ENCODE data around the gene NCK2. TPM values are rescaled to one million over a fixed set of nuclear protein-coding genes. Genes with fewer than 3 reads are reported as not detected.

Gene NCK2
- total and polyA plus RNA-seq, 4 donors: 28.8 to 44.6 (median 40.9) TPM

GRCh38 chr2:105919191-105919811 is 174.6 kb downstream of the NCK2 start:
- Histone ChIP-seq H3K27me3 (ENCODE audit: control insufficient read depth in 1 of 2, insufficient read depth in 2 of 2, low read length in 1 of 2) (no peaks in the 10 kb centered on the region), H3K4me1 (ENCODE audit: control insufficient read depth in 1 of 2, insufficient read depth in 2 of 2, low read length in 2 of 2) (no peaks in the 10 kb centered on the region), H3K27ac (ENCODE audit: low read depth in 1 of 2, low read length in 2 of 2) (no peak overlapping the region), H3K36me3 (ENCODE audit: control insufficient read depth in 1 of 2, insufficient read depth in 2 of 2, low read length in 1 of 2) (no peaks in the 10 kb centered on the region), H3K4me3 (ENCODE audit: low read length in 2 of 2) (no peak overlapping the region), H3K9me3 (ENCODE audit: control insufficient read depth, low read length) (peaks cover 2% of the 10 kb centered on the region)
- intact Hi-C loops (cut with DNase I): loop anchor here in 1 of 2 donors (5.0 kb wide), 1 partner anchor 173 kb away; no protein-coding TSS in a partner anchor
- DNase-seq (peak in 1 of 2 donors; percentile 44), ATAC-seq (ENCODE audit: low FRiP score) (no peak)
- 75 to 81% methylated on average over 3 of the region's 3 CpGs for WGBS, 2 donors

GRCh38 chr2:105919826-105920225 is 175.1 kb downstream of the NCK2 start:
- intact Hi-C loops (cut with DNase I): loop anchor here in 1 of 2 donors (5.0 kb wide), 1 partner anchor 172 kb away; no protein-coding TSS in a partner anchor
- H3K27ac ChIP-seq (ENCODE audit: low read depth in 1 of 2, low read length in 2 of 2): no peak overlapping the region
- no peaks in the 10 kb centered on the region for H3K36me3 ChIP-seq (ENCODE audit: control insufficient read depth in 1 of 2, insufficient read depth in 2 of 2, low read length in 1 of 2)
- H3K4me1 ChIP-seq (ENCODE audit: control insufficient read depth in 1 of 2, insufficient read depth in 2 of 2, low read length in 2 of 2): no peaks in the 10 kb centered on the region
- no peak overlapping the region for H3K4me3 ChIP-seq (ENCODE audit: low read length in 2 of 2)
- ATAC-seq (ENCODE audit: low FRiP score): no peak
- H3K27me3 ChIP-seq (ENCODE audit: control insufficient read depth in 1 of 2, insufficient read depth in 2 of 2, low read length in 1 of 2): no peaks in the 10 kb centered on the region
- peak in 1 of 2 donors; percentile 9 for DNase-seq
- peaks cover under 1% of the 10 kb centered on the region for H3K9me3 ChIP-seq (ENCODE audit: control insufficient read depth, low read length)

- 83 to 95% methylated on average over 6 of the region's 6 CpGs for WGBS, 2 donors
- H3K4me3 ChIP-seq (ENCODE audit: low read length in 2 of 2): no peak overlapping the region
- ATAC-seq (ENCODE audit: low FRiP score): no peak
Observed at GRCh38 chr2:105924271-105924670, 179.6 kb downstream of the NCK2 start.

DNA sequence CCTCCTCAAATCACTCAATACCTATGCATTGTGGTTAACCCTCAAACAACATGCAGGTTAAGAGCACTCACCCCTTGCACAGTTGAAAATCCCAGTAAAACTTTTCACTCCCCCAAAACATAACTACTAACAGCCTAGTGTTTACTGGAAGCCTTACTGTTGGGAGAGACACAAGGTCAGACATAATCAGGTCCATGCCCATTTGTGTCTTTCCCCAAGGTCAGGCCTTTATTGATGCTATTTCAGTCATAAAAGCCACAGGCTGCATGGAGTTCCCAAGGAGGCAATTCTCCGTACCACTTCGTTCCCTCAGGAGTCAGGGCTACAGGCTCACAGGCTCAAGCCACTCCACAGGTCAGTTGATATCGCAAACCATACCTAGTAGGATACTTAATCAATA is 180.2 kb downstream of the NCK2 start:
- no peaks in the 10 kb centered on the region for H3K36me3 ChIP-seq (ENCODE audit: control insufficient read depth in 1 of 2, insufficient read depth in 2 of 2, low read length in 1 of 2)
- ATAC-seq (ENCODE audit: low FRiP score) (no peak), DNase-seq (no peak)
- H3K4me1 ChIP-seq (ENCODE audit: control insufficient read depth in 1 of 2, insufficient read depth in 2 of 2, low read length in 2 of 2): no peaks in the 10 kb centered on the region
- intact Hi-C loops (cut with DNase I): no loop called here
- no peaks in the 10 kb centered on the region for H3K9me3 ChIP-seq (ENCODE audit: control insufficient read depth, low read length)
- no peaks in the 10 kb centered on the region for H3K27me3 ChIP-seq (ENCODE audit: control insufficient read depth in 1 of 2, insufficient read depth in 2 of 2, low read length in 1 of 2)
- WGBS, 2 donors: 97 to 98% methylated on average over 3 of the region's 3 CpGs
- no peak overlapping the region for H3K27ac ChIP-seq (ENCODE audit: low read depth in 1 of 2, low read length in 2 of 2)
- H3K4me3 ChIP-seq (ENCODE audit: low read length in 2 of 2): no peak overlapping the region

More at GRCh38 chr2:105924271-105924670, 179.6 kb downstream of the NCK2 start:
- intact Hi-C loops (cut with DNase I): no loop called here
- Histone ChIP-seq H3K36me3 (ENCODE audit: control insufficient read depth in 1 of 2, insufficient read depth in 2 of 2, low read length in 1 of 2) (no peaks in the 10 kb centered on the region), H3K27ac (ENCODE audit: low read depth in 1 of 2, low read length in 2 of 2) (no peak overlapping the region), H3K4me1 (ENCODE audit: control insufficient read depth in 1 of 2, insufficient read depth in 2 of 2, low read length in 2 of 2) (no peaks in the 10 kb centered on the region), H3K27me3 (ENCODE audit: control insufficient read depth in 1 of 2, insufficient read depth in 2 of 2, low read length in 1 of 2) (no peaks in the 10 kb centered on the region), H3K9me3 (ENCODE audit: control insufficient read depth, low read length) (no peaks in the 10 kb centered on the region)
- no peak for DNase-seq

DNA sequence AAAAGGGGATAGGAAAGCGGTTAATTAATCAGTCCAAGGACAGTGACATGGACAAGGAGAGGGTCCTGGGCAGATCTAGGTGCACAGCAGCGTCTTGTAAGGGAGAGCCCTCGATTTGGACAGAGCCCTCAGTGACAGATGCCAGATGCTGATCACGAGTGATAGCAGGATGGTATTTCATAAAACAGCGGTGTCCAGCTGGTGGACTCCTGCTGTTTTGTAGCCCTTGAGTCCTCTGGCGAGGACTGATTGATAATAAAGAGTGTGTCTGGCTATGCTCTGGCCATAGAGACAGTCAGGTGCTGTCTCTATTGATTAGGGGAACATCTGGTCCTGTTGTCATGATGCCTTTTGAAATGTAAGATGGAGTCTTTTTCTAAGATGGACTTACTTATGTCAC is 180.7 kb downstream of the NCK2 start:
- H3K27ac ChIP-seq (ENCODE audit: low read depth in 1 of 2, low read length in 2 of 2): no peak overlapping the region
- intact Hi-C loops (cut with DNase I): no loop called here
- no peak for ATAC-seq (ENCODE audit: low FRiP score)
- no peaks in the 10 kb centered on the region for H3K27me3 ChIP-seq (ENCODE audit: control insufficient read depth in 1 of 2, insufficient read depth in 2 of 2, low read length in 1 of 2)
- H3K36me3 ChIP-seq (ENCODE audit: control insufficient read depth in 1 of 2, insufficient read depth in 2 of 2, low read length in 1 of 2): no peaks in the 10 kb centered on the region
- no peak overlapping the region for H3K4me3 ChIP-seq (ENCODE audit: low read length in 2 of 2)
- no peaks in the 10 kb centered on the region for H3K4me1 ChIP-seq (ENCODE audit: control insufficient read depth in 1 of 2, insufficient read depth in 2 of 2, low read length in 2 of 2)
- 94 to 95% methylated on average over 6 of the region's 6 CpGs for WGBS, 2 donors
- no peak for DNase-seq
- no peaks in the 10 kb centered on the region for H3K9me3 ChIP-seq (ENCODE audit: control insufficient read depth, low read length)

DNA sequence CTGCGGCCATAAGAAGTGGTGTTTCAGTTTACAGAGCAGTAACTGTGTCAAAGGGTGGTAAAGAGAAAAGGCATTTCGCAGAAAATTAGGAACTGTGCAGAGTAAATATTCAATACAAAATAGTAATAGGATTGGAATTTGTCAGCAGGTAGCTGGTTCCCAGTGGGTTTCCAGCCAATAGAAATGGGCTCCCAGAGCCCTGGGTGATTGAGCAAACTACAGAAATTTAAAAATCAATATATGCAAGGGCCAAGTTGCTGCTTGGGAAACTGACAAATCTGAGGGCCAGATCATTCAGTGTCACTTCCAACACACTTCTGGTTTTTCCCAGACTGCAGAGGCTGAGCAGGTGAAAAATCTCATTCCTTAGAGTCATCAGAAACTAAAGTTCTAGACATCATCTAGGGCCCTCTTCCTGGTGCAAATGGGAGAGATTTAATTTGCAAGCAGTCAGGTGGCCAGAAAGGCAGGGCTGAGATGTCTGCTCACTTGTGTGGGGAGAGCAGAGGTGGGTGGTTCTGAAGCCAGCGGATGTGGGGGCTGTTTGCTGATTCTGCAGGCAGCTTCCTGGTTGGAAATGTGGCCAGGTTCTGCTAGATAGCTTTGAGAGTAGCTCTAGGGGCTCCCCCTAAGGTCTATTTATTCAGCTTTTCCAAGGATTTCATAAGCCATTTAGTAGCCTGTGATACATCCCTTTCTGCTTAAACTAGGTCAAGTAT is 182.4 kb downstream of the NCK2 start:
- WGBS, 2 donors: 97% methylated on average over 3 of the region's 3 CpGs
- Histone ChIP-seq H3K27me3 (ENCODE audit: control insufficient read depth in 1 of 2, insufficient read depth in 2 of 2, low read length in 1 of 2) (no peaks in the 10 kb centered on the region), H3K4me3 (ENCODE audit: low read length in 2 of 2) (no peak overlapping the region), H3K36me3 (ENCODE audit: control insufficient read depth in 1 of 2, insufficient read depth in 2 of 2, low read length in 1 of 2) (no peaks in the 10 kb centered on the region), H3K9me3 (ENCODE audit: control insufficient read depth, low read length) (no peaks in the 10 kb centered on the region), H3K27ac (ENCODE audit: low read depth in 1 of 2, low read length in 2 of 2) (no peak overlapping the region), H3K4me1 (ENCODE audit: control insufficient read depth in 1 of 2, insufficient read depth in 2 of 2, low read length in 2 of 2) (no peaks in the 10 kb centered on the region)
- ATAC-seq (ENCODE audit: low FRiP score): no peak
- intact Hi-C loops (cut with DNase I): no loop called here
- peak in 1 of 2 donors; percentile 40 for DNase-seq

DNA sequence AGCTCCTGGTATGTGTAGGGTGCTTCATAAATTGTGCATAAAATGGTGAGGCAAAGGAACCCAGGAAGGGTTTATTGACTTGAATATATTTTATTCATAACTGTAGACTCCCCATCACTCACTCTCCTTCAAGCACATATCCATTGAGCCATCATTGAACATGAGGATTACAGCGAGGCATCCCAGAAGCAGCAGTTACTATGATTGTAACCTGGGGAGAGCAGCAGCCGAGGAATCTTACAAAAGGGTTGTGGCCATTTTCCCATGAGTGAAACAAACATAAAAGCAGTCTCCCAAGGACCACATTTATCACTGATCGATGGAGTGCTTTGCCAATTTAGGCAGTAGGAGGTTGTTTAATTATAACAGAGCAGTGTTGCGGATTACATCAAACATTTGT is 183.4 kb downstream of the NCK2 start:
- intact Hi-C loops (cut with DNase I): no loop called here
- Histone ChIP-seq H3K4me1 (ENCODE audit: control insufficient read depth in 1 of 2, insufficient read depth in 2 of 2, low read length in 2 of 2) (no peaks in the 10 kb centered on the region), H3K9me3 (ENCODE audit: control insufficient read depth, low read length) (no peaks in the 10 kb centered on the region), H3K27me3 (ENCODE audit: control insufficient read depth in 1 of 2, insufficient read depth in 2 of 2, low read length in 1 of 2) (no peaks in the 10 kb centered on the region), H3K36me3 (ENCODE audit: control insufficient read depth in 1 of 2, insufficient read depth in 2 of 2, low read length in 1 of 2) (no peaks in the 10 kb centered on the region), H3K4me3 (ENCODE audit: low read length in 2 of 2) (no peak overlapping the region), H3K27ac (ENCODE audit: low read depth in 1 of 2, low read length in 2 of 2) (no peak overlapping the region)
- no peak for DNase-seq
- WGBS, 2 donors: 98% methylated on average over 4 of the region's 4 CpGs
- ATAC-seq (ENCODE audit: low FRiP score): no peak

DNA sequence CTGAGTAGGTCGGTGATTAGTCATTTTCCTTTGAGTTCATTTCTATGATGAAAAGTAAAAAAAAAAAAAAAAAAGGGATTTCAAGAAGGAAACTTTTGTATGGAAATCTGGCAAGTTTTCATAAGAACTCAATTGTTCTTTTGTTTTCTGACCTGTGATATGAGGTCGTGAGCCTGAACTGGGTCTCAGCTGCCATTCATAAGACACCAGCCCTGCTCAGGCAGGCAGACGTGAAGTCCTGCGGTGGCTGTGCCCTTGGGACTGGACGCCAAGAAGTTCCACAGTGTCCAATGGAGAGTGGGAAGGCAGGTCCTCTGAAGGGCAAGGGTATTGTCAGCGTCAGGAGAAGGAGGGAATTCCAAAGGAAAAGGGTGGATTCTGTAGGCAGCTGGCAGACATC is 183.9 kb downstream of the NCK2 start:
- intact Hi-C loops (cut with DNase I): no loop called here
- no peak overlapping the region for H3K27ac ChIP-seq (ENCODE audit: low read depth in 1 of 2, low read length in 2 of 2)
- H3K9me3 ChIP-seq (ENCODE audit: control insufficient read depth, low read length): no peaks in the 10 kb centered on the region
- H3K27me3 ChIP-seq (ENCODE audit: control insufficient read depth in 1 of 2, insufficient read depth in 2 of 2, low read length in 1 of 2): no peaks in the 10 kb centered on the region
- DNase-seq (no peak), ATAC-seq (ENCODE audit: low FRiP score) (no peak)
- 91 to 92% methylated on average over 6 of the region's 6 CpGs for WGBS, 2 donors
- no peaks in the 10 kb centered on the region for H3K4me1 ChIP-seq (ENCODE audit: control insufficient read depth in 1 of 2, insufficient read depth in 2 of 2, low read length in 2 of 2)
- no peaks in the 10 kb centered on the region for H3K36me3 ChIP-seq (ENCODE audit: control insufficient read depth in 1 of 2, insufficient read depth in 2 of 2, low read length in 1 of 2)
- no peak overlapping the region for H3K4me3 ChIP-seq (ENCODE audit: low read length in 2 of 2)

GRCh38 chr2:105929516-105929915 is 184.8 kb downstream of the NCK2 start:
- Histone ChIP-seq H3K36me3 (ENCODE audit: control insufficient read depth in 1 of 2, insufficient read depth in 2 of 2, low read length in 1 of 2) (no peaks in the 10 kb centered on the region), H3K27ac (ENCODE audit: low read depth in 1 of 2, low read length in 2 of 2) (no peak overlapping the region), H3K4me1 (ENCODE audit: control insufficient read depth in 1 of 2, insufficient read depth in 2 of 2, low read length in 2 of 2) (no peaks in the 10 kb centered on the region), H3K9me3 (ENCODE audit: control insufficient read depth, low read length) (no peaks in the 10 kb centered on the region), H3K4me3 (ENCODE audit: low read length in 2 of 2) (no peak overlapping the region), H3K27me3 (ENCODE audit: control insufficient read depth in 1 of 2, insufficient read depth in 2 of 2, low read length in 1 of 2) (no peaks in the 10 kb centered on the region)
- no peak for DNase-seq
- no peak for ATAC-seq (ENCODE audit: low FRiP score)
- intact Hi-C loops (cut with DNase I): no loop called here
- 77 to 83% methylated on average over 2 of the region's 2 CpGs for WGBS, 2 donors
